H9 (cell line): ENCODE measurements around the gene KIAA0513. TPM values are rescaled to one million over a fixed set of nuclear protein-coding genes. Genes with fewer than 3 reads are reported as not detected.

Source experiments
- DNase-seq: peaks from one replicate; pipeline ENCODE4 v3.0.0-alpha.2; 2017
- H2AFZ ChIP-seq: one replicate; pipeline ENCODE4 v1.6.1; 2013; ENCODE audit warnings: mild to moderate bottlenecking, low read length, control low read depth, moderate library complexity
- H2AK5ac ChIP-seq: 2 replicates; pipeline ENCODE4 v1.6.1; 2013; ENCODE audit warnings: low read length, control low read depth, mixed read lengths; ENCODE audit not compliant: insufficient read length
- H2BK120ac ChIP-seq: one replicate; pipeline ENCODE4 v1.6.1; 2013; ENCODE audit warnings: low read depth, mild to moderate bottlenecking, low read length, control low read depth, inconsistent platforms; ENCODE audit not compliant: poor library complexity, severe bottlenecking
- H2BK12ac ChIP-seq: 2 replicates; pipeline ENCODE4 v1.6.1; 2013; ENCODE audit warnings: low read length, control low read depth, mixed read lengths, low read depth; ENCODE audit not compliant: insufficient read length
- H2BK15ac ChIP-seq: 2 replicates; pipeline ENCODE4 v1.6.1; 2013; ENCODE audit warnings: low read depth, low read length, control low read depth
- H2BK20ac ChIP-seq: one replicate; pipeline ENCODE4 v1.6.1; 2013; ENCODE audit warnings: low read depth, mild to moderate bottlenecking, low read length, control low read depth, inconsistent platforms; ENCODE audit not compliant: poor library complexity, severe bottlenecking
- H2BK5ac ChIP-seq: 2 replicates; pipeline ENCODE4 v1.6.1; 2013; ENCODE audit warnings: low read length, control low read depth, mixed read lengths; ENCODE audit not compliant: insufficient read length
- H3K14ac ChIP-seq: 2 replicates; pipeline ENCODE4 v1.6.1; 2013; ENCODE audit warnings: low read length, control low read depth; ENCODE audit not compliant: insufficient read depth
- H3K18ac ChIP-seq: 2 replicates; pipeline ENCODE4 v1.6.1; 2013; ENCODE audit warnings: low read depth, mild to moderate bottlenecking, mixed read lengths, low read length, control low read depth; ENCODE audit not compliant: insufficient read length
- H3K23ac ChIP-seq: 2 replicates; pipeline ENCODE4 v1.6.1; 2013; ENCODE audit warnings: low read length, control low read depth, mixed read lengths, low read depth; ENCODE audit not compliant: insufficient read length
- H3K23me2 ChIP-seq: 2 replicates; pipeline ENCODE4 v1.6.1; 2013; ENCODE audit warnings: low read depth, mild to moderate bottlenecking, mixed read lengths, low read length, control low read depth; ENCODE audit not compliant: insufficient read length, poor library complexity, severe bottlenecking
- H3K27ac ChIP-seq: 2 replicates; pipeline ENCODE4 v1.5.1; 2013; ENCODE audit warnings: low read length, control low read depth, mixed read lengths, low read depth; ENCODE audit not compliant: insufficient read length
- H3K27me3 ChIP-seq: 2 replicates; pipeline ENCODE4 v1.6.1; 2013; ENCODE audit warnings: low read length, control low read depth, inconsistent platforms; ENCODE audit not compliant: insufficient read depth
- H3K4ac ChIP-seq: 2 replicates; pipeline ENCODE4 v1.6.1; 2013; ENCODE audit warnings: low read depth, mild to moderate bottlenecking, control low read depth, inconsistent platforms, low read length, moderate library complexity
- H3K4me1 ChIP-seq: 2 replicates; pipeline ENCODE4 v1.6.1; 2013; ENCODE audit warnings: low read length, control low read depth, inconsistent platforms; ENCODE audit not compliant: insufficient read depth
- H3K4me2 ChIP-seq: 2 replicates; pipeline ENCODE4 v1.6.1; 2013; ENCODE audit warnings: low read length, control low read depth, mixed read lengths; ENCODE audit not compliant: insufficient read length, insufficient read depth
- H3K56ac ChIP-seq: 2 replicates; pipeline ENCODE4 v1.6.1; 2013; ENCODE audit warnings: low read depth, mild to moderate bottlenecking, mixed read lengths, low read length, control low read depth; ENCODE audit not compliant: insufficient read length
- H3K79me1 ChIP-seq: 2 replicates; pipeline ENCODE4 v1.6.1; 2013; ENCODE audit warnings: low read depth, mild to moderate bottlenecking, moderate library complexity, low read length, control low read depth, inconsistent platforms; ENCODE audit not compliant: insufficient read depth, poor library complexity, severe bottlenecking
- H3K79me2 ChIP-seq: 2 replicates; pipeline ENCODE4 v1.6.1; 2013; ENCODE audit warnings: low read length, control low read depth, inconsistent platforms; ENCODE audit not compliant: insufficient read depth
- H3K9ac ChIP-seq: 2 replicates; pipeline ENCODE4 v1.6.1; 2013; ENCODE audit warnings: low read length, control low read depth, mixed read lengths; ENCODE audit not compliant: insufficient read length; ENCODE audit errors: extremely low read depth
- H3K9me3 ChIP-seq: one replicate; pipeline ENCODE4 v1.6.1; 2013; ENCODE audit warnings: low read depth, low read length, inconsistent platforms; ENCODE audit not compliant: control insufficient read depth
- H3T11ph ChIP-seq: one replicate; pipeline ENCODE4 v1.6.1; 2013; ENCODE audit warnings: mild to moderate bottlenecking, low read length, control low read depth, inconsistent platforms
- H4K20me1 ChIP-seq: one replicate; pipeline ENCODE4 v1.6.1; 2013; ENCODE audit not compliant: control insufficient read depth, insufficient read length, insufficient read depth
- H4K5ac ChIP-seq: 2 replicates; pipeline ENCODE4 v1.6.1; 2013; ENCODE audit warnings: low read depth, mild to moderate bottlenecking, mixed read lengths, low read length, control low read depth; ENCODE audit not compliant: insufficient read length
- H4K8ac ChIP-seq: replicated peaks from 2 replicates; pipeline ENCODE4 v1.6.1; 2013; ENCODE audit warnings: low read length, control low read depth, mixed read lengths, low read depth; ENCODE audit not compliant: insufficient read length
- H4K91ac ChIP-seq: 2 replicates; pipeline ENCODE4 v1.6.1; 2013; ENCODE audit warnings: low read depth, mild to moderate bottlenecking, moderate library complexity, mixed read lengths, low read length, control low read depth; ENCODE audit not compliant: insufficient read length
- H3K27ac Mint-ChIP-seq, 3 experiments: 2 replicates in 2 of 3; 3 replicates in 1 of 3; pipeline ENCODE4 v1.8.0; 2020 to 2021; ENCODE audit warnings: mixed read lengths in 3 of 3, mild to moderate bottlenecking in 1 of 3, moderate library complexity in 1 of 3
- H3K27me3 Mint-ChIP-seq: 2 replicates; pipeline ENCODE4 v1.8.0; 2021; ENCODE audit warnings: low read depth, mild to moderate bottlenecking, moderate library complexity, mixed read lengths
- H3K36me3 Mint-ChIP-seq, 3 experiments: 2 replicates in 2 of 3; 3 replicates in 1 of 3; pipeline ENCODE4 v1.8.0; 2020 to 2021; ENCODE audit warnings: low read depth in 3 of 3, mixed read lengths in 3 of 3; ENCODE audit not compliant: insufficient read depth in 1 of 3
- H3K4me1 Mint-ChIP-seq, 2 experiments: 2 replicates each; pipeline ENCODE4 v1.8.0; 2020; ENCODE audit warnings: mixed read lengths in 2 of 2
- H3K4me3 Mint-ChIP-seq, 2 experiments: 2 replicates in 1 of 2; 3 replicates in 1 of 2; pipeline ENCODE4 v1.8.0; 2020 to 2021; ENCODE audit warnings: mild to moderate bottlenecking in 2 of 2, mixed read lengths in 2 of 2, moderate library complexity in 1 of 2
- H3K9me3 Mint-ChIP-seq, 2 experiments: 2 replicates in 1 of 2; 3 replicates in 1 of 2; pipeline ENCODE4 v1.8.0; 2020; ENCODE audit warnings: mild to moderate bottlenecking in 2 of 2, mixed read lengths in 2 of 2, moderate library complexity in 1 of 2
- CTCF ChIP-seq: fragments of 200-600 bp; sonication (generic); conservative IDR thresholded peaks from 3 replicates; pipeline ENCODE4 v1.8.0; 2021; ENCODE audit warnings: antibody characterized with exemption, mild to moderate bottlenecking
- whole genome bisulfite sequencing: extraction: QIAGEN DNeasy Blood & Tissue Kit; methylation state at CpG from one replicate; pipeline ENCODE4 v1.1.7; 2013; ENCODE audit warnings: missing lambda C conversion rate, low lambda C conversion rate, mixed read lengths; ENCODE audit not compliant: insufficient read length; ENCODE audit errors: extremely low coverage; 5-methylcytosine and 5-hydroxymethylcytosine counted together
- total RNA-seq: library from RNA; stranded (reverse); gene quantifications from 2 replicates; pipeline ENCODE4 v1.2.1, GENCODE V29; 2021

Gene KIAA0513
- total RNA-seq, 1 experiment from 2014 or later, result 4.7 TPM

DNA sequence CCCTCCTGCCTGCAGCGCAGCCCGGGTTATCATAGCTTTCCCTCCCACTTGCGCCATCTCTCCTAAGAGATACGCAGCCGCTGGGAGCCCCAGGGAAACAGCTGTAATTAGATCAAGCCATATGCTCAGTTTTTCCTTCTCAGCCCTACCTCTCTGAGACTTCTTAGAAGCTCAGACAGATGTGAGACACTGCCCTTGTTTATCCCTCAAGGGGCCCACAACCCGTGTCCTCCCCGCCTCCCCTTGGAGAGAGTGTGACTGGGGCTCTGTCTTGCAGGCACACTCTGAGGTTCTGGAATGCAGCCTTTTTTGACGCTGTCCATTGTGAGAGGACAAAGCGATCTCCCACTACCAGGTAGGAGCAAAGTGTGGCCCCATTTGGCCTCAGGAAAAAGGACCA lies 53.4 kb downstream of the KIAA0513 start:
- Histone ChIP-seq H2AFZ (no peak overlapping the region), H3K56ac (no peak overlapping the region), H3K27me3 (peaks cover 20% of the 10 kb centered on the region; the same call in 1 of the 2 replicates), H3K23me2 (peaks cover 8% of the 10 kb centered on the region), H3K79me2 (no peaks in the 10 kb centered on the region), H2BK15ac (no peak overlapping the region), H2BK120ac (no peak overlapping the region), H2AK5ac (no peak overlapping the region), H2BK12ac (no peak overlapping the region), H3K18ac (no peak overlapping the region), H4K91ac (no peak overlapping the region), H3K27ac (no peak overlapping the region), H4K20me1 (no peaks in the 10 kb centered on the region), H2BK5ac (no peak overlapping the region), H4K5ac (no peak overlapping the region), H3K79me1 (no peaks in the 10 kb centered on the region), H3K14ac (no peak overlapping the region), H3K9ac (no peak overlapping the region), H3K4me2 (no peak overlapping the region), H3K4me1 (no peaks in the 10 kb centered on the region; the same call in 1 of the 2 replicates), H3T11ph (no peak overlapping the region), H3K9me3 (no peaks in the 10 kb centered on the region), H3K4ac (no peak overlapping the region), H3K23ac (no peak overlapping the region), H2BK20ac (no peak overlapping the region), H4K8ac (no peak overlapping the region)
- peaks cover 37 to 60% of the 10 kb centered on the region in 2 experiments for H3K4me1 Mint-ChIP-seq
- TF ChIP-seq CTCF, result no peak
- H3K36me3 Mint-ChIP-seq, result peaks cover 0 to 16% (median 10%) of the 10 kb centered on the region in 3 experiments; a peak in 5 of 7 replicates
- peak overlapping the region in 1 of 2 experiments; percentile 39; a peak in 3 of 5 replicates for H3K4me3 Mint-ChIP-seq
- no peaks in the 10 kb centered on the region; a peak in 1 of 5 replicates for H3K9me3 Mint-ChIP-seq
- no peak for DNase-seq
- H3K27me3 Mint-ChIP-seq, result peaks cover 98% of the 10 kb centered on the region
- no peak overlapping the region for H3K27ac Mint-ChIP-seq
- no CpG with 5 or more reads among the region's 9 CpGs for WGBS
